8988T (cell line): Measurements from ENCODE around the gene CSPG4.
"Not testable (repeated sequence)": the region's sequence is repeated elsewhere in the genome, so short reads cannot be mapped to it uniquely, and the experiment has no call there.

Experiments used
- DNase-seq: peaks from one replicate; pipeline ENCODE4 v3.0.0; 2011

CSPG4 gene

DNA sequence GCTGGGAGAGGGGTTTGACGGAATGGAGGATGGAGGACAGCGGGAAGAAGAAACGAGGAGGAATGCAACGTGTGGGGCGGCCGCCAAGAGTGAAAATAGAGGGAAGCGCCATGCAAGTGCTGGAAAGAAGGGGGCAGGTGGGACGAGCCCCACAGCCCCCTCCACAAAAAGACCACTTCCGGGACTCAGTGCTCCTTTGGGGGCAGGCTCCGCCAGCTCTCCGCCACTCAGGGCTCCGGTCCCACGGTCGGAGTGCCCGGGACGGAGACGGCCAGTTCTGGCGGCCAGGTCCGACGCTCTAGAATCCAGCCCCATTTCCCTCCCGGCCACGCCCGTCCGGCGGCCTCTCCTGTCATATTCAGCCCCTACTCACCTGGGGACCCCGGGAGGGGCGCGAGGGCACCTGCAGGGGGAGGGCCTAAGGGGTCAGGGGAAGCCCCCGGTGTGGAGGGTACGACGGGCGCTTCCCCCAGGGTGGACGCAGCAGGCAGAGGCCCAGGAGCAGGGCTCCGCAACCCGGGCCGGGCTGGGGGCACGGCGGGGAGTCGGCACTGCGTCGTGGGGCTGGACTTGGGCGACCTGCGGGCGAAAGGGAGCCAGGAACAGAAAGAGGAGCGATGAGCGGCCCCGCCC is 25.5 kb upstream of the CSPG4 start:
- no peak for DNase-seq

DNA sequence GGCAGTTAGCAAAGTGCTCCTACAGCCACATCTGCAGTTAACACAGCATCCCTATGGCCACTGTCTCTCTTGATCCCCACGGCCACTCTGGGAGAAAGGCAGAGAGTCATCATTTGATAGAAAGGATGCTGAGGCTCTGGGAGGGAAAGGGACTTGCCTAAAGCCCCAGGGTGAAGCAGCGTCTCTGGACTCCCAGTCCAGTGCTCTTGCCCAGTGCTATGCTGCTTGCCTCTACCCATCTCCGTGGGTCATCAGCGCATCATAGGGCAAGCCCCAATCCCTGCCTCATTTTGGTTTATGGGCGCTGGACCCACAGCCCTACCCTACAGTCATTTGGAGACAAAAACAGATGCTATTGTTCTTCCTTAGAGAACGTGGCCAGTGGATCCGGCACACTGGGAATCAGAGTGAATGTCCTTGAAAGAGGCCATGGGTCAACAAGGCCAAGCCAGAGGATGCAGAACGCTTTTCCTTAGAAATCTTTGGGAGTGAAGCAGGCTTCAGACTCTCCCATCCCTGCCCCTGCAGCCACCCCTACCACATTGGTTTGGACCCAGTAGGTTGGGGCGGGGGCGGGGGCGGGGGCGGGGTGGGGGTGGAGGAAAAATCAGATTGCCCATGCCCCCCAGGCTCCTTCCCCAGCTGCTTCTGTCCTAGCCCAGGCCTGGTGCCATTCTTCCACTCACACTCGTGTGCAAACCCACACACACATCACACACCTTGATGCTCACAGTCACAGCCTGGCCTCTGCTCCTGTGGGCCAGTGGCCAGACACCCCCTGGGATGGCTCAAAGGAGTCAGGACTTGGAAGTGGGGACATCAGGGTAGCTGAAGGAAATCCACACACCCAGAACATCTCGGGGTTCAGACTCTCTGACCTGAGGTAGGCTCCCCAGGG is 24.7 kb upstream of the CSPG4 start:
- DNase-seq: not testable (repeated sequence)

DNA sequence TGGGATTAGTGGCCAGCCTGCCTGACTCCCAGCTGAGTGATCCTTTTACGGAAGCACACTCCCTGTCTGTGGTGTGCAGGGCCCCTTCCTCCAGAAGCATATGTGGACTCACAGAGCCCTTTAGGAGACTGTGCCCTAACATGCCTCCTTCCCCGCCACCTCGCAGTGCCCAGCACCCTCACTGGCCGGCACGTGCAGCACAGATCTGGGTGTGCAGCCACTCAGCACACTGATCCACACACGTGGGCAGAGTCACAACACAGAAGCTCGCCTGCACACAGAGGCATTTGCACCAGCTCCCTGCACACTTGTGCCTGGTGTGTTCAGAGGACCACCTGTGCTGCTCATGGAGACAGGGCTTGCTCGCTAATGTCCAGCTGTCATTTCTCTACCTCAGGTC is 23.6 kb upstream of the CSPG4 start:
- no peak for DNase-seq

DNA sequence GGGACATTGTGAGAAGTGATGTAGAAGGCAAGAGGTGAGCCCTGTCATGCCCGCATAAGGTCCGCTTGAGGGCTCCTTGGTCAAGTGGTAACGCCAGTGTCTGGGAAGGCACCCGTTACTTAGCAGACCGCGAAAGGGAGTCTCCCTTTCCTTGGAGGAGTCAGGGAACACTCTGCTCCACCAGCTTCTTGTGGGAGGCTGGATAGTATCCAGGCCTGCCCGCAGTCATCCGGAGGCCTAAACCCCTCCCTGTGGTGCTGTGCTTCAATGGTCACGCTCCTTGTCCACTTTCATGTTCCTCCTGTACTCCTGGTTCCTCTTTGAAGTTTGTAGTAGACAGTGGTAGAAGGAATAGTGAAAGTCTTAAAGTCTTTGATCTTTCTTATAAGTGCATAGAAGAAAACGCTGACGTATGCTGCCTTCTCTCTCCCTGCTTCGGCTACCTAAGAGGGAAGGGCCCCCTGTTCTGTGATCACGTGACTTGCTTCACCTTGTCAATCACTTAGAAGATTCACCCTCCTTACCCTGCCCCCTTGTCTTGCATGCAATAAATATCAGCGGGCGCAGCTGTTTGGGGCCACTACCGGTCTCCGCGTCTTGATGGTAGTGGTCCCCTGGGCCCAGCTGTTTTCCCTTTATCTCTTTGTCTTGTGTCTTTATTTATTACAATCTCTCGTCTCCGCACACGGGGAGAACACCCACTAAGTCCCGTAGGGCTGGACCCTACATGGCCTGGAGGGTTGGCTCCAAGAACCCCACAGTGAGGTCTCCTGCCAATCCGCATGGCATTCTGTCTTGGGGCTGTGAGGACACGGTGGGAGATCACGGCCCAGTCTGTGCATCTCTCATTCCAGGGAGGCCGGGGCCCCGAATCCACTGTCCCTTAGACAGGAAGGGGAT is 22.5 kb upstream of the CSPG4 start:
- DNase-seq: not testable (repeated sequence)

DNA sequence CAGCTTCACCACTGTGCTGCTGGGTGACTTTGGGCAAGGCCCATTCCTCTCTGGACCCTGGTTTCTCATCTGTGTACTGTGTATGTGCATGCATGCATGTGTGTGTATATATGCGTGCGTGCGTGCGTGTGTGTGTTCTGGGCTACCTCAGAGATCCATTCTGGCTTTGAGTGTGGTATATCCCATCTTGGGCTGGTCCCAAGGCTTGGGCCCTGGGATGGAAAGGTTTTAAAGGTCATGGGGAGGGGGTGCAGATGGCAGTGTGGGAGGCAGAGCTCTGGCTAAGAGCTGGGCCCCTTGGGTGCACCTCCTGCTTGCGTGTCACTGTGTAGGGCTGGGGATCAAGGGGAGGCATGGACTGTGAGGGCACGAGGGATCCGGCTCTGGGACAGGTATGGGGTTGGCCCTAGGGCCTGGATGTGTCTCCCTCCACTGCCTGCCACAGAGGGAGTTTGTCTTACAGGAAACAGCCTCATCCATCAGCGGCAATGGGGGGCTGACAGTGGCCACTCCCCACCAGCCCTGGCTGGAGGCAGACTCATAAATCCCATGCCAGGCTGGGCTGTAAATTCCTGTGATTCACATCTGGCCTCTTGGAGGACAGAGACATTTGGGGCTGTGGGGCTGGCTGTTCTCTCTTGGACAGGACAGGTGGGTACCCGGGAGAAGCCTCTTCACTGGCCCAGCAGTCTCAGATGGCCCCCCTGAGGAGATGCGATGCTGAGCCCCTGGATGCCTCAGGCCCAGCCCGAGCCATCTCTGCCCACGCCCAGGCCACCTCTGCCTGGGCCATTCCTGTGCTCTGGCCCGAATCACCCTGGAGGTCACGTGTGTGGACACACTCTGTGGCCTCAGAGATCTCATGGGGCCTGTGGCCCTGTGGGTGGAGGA is 21.4 kb upstream of the CSPG4 start:
- no peak for DNase-seq

DNA sequence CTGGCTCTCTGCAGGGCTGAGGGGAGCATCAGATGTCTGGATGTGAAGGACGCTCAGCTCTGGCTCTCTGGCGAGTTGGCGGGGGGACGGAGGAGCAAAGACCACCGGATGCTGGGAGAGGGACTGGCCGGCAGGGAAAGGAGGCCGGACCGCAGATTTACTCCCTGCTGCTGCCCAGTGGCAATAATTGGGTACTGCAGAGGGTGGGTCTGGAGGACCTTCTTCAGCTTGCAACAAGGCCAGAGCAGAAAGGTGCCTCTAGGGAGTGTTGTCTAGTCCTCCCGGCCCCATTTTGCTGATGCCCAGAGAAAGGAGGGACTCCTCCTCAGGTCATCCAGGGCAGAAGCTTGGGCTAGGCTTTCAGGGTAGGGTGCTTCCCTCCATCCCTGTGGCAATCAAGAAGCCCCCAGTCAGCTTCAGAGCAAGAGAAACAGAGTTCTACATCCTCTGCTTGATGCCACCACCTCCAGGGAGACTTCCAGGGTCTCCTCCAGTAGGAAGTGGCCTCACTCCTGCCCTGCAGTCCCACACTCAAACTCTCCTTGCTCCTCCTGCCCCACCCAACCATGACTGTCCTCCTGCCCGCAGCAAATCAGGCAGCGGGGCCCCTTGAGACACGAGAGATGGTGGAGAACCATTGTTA is 20.3 kb upstream of the CSPG4 start:
- DNase-seq: no peak

DNA sequence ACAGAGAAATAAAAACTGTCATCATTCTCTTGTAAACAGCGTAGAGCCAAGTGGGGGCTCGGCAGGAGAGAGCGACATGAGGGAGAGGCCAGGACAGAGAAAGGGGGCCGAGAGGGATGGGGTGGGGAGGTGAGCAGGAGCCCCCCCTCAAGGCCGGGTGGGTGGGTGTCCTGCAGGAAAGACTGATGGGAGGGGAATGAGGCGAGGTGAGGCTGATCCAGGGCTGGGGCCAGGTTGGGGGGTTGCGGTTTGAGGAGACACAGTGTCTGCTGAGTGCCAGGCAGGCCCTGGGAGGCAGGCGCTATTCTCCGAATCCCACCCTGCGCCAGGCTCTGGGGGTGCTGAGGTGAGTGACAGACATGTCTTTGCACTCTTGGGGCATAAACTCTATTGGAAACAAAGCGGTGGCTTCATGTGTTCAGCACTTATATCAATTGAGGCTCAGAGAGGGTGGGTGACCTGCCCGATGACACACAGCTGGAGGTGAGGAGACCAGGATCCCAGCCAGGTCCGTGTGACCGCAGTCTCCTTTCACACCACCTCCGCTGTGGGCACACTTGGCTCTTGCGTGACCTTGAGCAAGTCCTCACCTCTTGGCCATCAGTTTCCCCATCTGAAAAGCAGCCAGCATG is 19.6 kb upstream of the CSPG4 start:
- no peak for DNase-seq

DNA sequence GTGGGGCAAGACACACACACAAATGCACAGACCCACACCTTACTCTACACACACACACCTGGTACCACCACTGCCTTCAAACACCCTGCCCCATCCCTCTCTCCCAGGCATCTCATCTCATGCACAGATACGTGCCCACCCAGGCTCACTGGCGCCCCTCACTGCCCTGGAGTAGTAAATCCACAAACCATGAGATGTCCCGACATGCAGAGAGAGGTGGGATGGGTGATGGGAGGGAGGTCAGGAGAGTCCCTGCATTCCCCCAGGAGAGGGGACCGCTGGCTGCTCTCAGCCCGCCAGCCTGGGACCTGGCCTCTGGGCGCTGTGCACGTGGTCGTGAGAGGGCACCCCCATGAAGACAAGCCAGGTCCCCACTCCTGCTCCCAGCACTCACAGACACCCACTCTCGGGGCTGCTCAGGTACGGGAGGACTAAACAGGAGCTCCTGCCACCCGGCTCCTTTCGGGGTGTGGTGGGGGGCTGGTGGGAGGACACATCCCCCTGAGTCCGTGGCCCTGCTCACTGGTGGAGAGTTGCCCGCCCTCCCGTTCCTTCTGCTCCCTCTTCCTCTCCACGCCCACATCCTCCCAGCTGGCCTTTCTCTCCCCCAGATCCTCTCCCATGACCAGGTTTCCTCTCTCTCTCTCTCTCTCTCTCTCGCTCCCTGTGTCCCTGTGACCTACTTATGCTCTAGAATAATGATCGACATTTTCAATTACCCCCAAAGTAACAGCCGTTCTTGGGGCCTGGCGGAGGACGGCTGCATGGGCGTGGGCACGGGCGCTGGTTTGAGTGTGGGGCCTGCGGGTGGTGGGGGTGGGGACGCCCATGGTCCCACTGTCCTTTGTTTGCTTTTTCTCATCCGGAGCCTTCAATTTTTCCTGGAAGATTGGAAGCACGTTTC is 18.9 kb upstream of the CSPG4 start:
- DNase-seq: no peak

DNA sequence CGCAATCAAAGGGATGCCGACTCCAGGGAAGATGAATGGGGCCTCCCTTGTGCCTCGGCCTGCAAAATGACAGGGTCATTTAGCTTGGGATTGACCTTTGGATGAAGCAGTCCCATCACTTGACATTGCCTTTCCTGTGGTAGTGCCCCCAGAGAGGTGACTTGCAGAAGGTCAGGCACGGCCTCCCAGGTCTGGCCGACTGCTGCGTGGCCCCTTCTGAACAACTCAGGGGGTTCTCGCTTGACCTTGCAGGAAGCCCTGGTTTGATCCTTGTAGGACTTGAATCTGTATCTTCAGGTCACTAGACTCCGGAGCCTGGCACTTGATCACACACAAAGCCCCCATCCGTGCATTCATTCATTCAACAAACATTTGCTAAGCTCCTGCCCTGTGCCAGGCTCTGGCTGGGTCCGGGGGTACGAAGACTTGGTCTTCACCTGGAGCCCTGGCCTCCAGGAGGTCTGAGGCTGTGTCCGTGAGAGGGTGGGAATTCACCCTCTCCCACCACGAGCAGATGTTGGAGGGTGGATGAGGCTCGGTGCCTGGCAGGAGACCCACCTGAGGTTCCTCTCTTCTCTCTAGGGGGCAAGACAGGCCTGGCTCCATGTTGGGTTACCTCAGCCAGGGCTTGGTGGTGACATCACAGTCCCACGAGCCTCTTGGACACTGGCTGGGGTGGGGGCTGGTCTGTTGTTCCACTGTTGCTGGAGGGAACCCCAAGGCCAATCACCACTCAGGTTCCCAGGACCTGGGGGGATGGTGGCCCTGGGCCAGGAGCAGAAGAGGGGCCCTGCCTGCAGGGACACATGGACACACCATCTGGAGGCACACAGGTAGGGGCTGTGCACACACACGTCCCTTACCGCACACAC is 18.0 kb upstream of the CSPG4 start:
- not testable (repeated sequence) for DNase-seq

DNA sequence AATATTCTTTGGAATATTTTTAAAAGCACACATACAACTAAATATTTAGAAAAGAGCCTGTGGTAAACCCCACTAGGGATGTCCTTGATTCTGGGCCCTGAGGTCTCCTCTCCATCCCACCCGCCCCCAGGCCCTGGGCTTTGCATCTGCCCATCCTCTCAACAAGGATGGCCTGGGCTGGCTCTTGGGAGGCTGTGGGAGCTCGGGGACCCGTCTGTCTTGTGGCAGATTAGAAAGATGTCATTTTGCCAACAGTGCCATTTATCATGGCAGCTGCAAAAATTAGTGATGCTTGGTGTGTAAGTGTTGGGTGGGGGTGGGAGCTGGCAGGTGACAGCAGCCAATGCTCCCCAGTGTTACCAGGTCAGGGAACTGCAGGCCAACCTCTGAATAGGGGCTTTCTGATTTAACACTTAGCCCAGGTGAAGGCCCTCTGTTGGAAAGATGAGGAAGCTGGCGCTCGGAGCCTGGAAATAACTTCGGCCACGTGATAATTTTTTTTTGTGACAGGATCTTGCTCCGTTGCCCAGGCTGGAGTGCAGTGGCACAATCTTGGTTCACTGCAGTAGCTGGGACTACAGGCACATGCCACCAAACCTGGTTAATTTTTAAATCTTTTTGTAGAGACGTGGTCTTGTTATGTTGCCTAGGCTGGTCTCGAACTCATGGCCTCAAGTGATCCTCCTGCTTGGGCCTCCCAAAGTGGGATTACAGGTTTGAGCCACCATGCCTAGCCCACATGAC is 16.9 kb upstream of the CSPG4 start:
- DNase-seq: no peak

DNA sequence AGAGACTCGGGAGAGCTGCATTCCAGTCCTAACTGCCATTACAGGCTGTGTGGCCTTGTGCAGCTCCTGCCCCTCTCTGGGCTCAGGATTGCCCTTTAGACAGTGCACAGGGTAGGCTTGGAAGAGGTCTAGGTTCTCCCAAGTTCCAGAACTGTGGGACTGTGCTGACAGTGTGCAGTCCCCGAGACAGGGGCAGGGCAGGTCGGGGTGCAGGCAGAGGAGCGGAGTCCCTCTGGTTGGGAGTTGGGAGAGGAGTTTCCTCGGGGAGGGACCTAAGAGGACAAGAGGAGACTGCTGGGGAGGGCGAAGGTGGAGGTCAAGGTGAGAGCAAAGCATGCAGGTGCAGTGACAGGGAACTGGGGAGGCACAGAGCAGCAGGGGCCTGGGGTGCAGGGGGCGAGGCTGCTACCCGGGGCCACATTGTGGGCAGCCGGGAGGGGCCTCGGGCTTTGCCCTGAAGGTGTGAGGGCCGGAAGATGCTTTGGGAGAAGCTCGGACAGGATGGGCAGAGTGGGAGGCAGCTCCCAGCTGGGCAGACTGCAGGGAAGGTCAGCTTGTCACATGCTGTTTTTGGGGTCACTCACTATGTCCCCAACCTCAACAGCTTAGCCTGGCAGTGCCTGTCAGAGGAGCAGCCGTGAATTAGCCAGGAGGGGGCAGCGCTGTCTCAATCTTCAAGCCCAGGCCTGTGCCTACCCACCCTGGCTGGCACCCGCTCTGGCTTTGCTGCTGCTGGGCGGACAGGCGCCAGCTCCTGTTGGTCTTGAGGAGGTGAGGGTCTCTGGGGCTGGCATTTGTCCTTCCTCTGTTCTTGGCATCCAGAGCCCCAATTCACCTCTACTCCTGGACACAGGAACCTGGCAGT is 15.4 kb upstream of the CSPG4 start:
- DNase-seq: peak; percentile 66

DNA sequence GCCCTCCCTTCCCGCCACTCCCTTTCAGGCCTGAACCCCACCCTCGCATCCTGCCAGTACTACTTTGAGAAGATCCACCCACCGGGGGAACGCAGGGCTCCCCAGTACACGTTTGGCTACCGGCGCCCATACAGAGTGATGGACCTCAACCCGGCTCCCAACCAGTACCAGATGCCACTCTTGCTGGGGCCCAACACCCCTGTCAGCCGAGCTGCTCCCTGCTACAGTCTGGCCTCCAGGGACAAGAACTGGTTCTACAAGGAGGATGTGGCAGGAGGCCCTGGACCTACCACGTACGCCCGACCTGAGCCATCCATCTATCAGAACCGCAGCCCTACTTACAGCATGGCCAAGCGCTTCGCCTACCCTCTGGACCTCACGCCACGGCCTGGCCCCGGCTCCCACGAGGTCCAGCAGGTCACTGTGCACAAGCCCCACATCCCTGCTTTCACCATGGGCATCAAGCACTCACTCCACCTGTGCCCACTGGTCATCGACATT is 14.4 kb upstream of the CSPG4 start:
- DNase-seq: no peak

DNA sequence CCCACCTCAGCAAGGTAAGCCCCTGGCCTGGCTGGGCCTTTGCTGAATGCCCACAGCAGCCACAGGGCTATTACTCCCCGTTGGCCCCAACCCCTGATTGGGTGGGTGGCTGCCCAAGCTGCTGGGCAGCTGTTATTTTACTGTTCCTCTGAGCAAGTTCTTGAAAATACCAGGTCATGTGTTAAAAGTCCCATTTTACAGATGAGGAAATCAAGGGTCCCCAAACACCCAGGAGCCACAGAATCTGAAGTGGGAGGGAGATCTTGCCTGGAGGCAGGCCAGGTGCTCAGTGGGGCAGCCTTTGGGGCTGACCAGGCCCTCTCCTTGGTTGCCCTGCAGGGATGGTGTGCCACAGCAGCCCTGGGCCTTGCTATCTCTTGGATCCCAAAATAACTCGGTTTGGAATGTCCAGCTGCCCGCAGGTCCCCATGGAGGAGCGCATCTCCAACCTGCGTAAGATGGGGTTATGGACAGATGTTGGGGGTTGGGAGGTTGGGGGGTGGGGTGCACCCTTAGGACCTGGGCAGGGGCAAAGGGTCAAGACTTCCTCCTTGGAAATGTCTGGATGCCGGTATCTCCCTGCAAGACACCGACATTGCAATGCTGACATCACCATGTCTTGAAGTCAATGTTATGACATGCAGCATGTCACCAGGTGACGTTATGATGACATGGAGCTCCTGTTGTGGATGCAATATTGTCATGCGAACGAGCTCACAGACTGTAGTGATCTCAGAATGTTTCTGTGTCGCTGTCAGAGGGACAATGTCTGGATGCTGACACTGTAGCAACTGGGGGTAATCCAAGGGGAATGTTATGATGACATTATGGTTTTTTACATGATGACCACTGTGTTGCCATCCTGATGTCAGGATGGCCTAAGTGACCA is 13.3 kb upstream of the CSPG4 start:
- no peak for DNase-seq

DNA sequence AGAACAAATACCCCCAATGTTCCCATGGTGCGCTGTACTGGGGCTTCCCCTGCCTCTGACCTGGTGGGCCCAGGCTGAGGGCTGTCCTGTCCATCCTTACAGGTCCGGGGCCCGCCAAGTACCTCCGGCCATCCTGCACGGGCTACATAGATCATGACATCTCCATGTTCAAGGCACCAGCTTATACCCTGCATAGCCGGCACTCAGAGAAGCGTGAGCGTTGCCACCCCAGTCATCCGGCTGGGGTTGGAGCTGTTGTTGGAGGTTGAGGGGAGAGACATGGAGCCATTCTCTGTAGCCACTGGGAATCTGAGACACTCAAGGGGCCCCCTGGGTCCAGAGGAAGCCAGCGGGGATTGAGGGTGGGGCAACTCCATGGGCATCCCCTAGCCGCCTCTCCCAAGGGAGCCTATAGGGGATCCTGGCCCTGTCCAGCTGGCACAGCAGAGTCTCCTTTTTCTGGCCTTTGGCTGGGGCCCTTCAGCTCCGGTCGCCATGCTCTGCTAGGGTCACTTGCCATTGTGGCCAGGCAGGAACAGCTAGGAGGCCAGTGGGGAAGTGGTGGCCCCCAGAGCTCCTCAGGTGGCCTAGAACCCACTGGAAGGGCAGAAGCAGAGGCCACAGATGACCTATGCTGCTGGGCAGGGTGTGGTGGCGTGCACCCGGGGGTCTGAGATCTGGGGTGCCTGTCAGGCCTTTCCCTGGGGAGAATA is 12.5 kb upstream of the CSPG4 start:
- no peak for DNase-seq
